Activated CD4-positive, alpha-beta T cell treated with anti-CD3 and anti-CD28 coated beads, Interleukin-2, amount 50 U/mL, for 24 hours (primary cell): ENCODE results near the gene ITGA3.
A peak's percentile ranks its signal among the peaks of the same experiment; 100 is the strongest.
"Not testable (repeated sequence)": the region's sequence is repeated elsewhere in the genome, so short reads cannot be mapped to it uniquely, and the experiment has no call there.

Experiments used
- DNase-seq, 2 donors: peaks; one replicate each; pipeline ENCODE4 v3.0.0-alpha.2; 2020; ENCODE audit warnings: low read depth in 1 of 2, low spot score in 1 of 2

ITGA3 gene

GRCh38 chr17:50051082-50051576 lies 4.8 kb upstream of the ITGA3 start:
- DNase-seq: peak; percentile 39 to 53

- no peak for DNase-seq
Observed at GRCh38 chr17:50051606-50052005, 4.3 kb upstream of the ITGA3 start.

- no peak for DNase-seq
Observed at GRCh38 chr17:50052241-50052796, 3.6 kb upstream of the ITGA3 start.

- DNase-seq: no peak
Observed at GRCh38 chr17:50052822-50053653, 2.9 kb upstream of the ITGA3 start.

GRCh38 chr17:50053654-50053960 lies 2.3 kb upstream of the ITGA3 start:
- no peak for DNase-seq

- DNase-seq: no peak
Observed at GRCh38 chr17:50055055-50055425, 870 bp upstream of the ITGA3 start.

GRCh38 chr17:50056217-50056960 lies 479 bp downstream of the ITGA3 start:
- DNase-seq: peak; percentile 50 to 51

GRCh38 chr17:50056961-50057330 lies 1.0 kb downstream of the ITGA3 start:
- no peak for DNase-seq

GRCh38 chr17:50057521-50057991 lies 1.6 kb downstream of the ITGA3 start:
- no peak for DNase-seq

GRCh38 chr17:50058296-50058953 lies 2.5 kb downstream of the ITGA3 start:
- DNase-seq: no peak

- no peak for DNase-seq
Observed at GRCh38 chr17:50059256-50059655, 3.3 kb downstream of the ITGA3 start.

- no peak for DNase-seq
Observed at GRCh38 chr17:50059759-50060273, 3.9 kb downstream of the ITGA3 start.

- DNase-seq: no peak
Observed at GRCh38 chr17:50060951-50061712, 5.2 kb downstream of the ITGA3 start.

- DNase-seq: not testable (repeated sequence)
Observed at GRCh38 chr17:50061713-50062045, 5.8 kb downstream of the ITGA3 start.

GRCh38 chr17:50062293-50063243 lies 6.7 kb downstream of the ITGA3 start:
- no peak for DNase-seq

GRCh38 chr17:50063561-50064252 lies 7.8 kb downstream of the ITGA3 start:
- DNase-seq: no peak

GRCh38 chr17:50064253-50065001 lies 8.5 kb downstream of the ITGA3 start:
- no peak for DNase-seq

- DNase-seq: no peak
Observed at GRCh38 chr17:50065056-50065455, 9.1 kb downstream of the ITGA3 start.
